Measurements from ENCODE around the gene DNAJB14. TPM values are rescaled to one million over a fixed set of nuclear protein-coding genes. Genes with fewer than 3 reads are reported as not detected.

DNAJB14 gene
- total RNA-seq, 1 experiment from 2014 or later: 36.9 TPM

DNA sequence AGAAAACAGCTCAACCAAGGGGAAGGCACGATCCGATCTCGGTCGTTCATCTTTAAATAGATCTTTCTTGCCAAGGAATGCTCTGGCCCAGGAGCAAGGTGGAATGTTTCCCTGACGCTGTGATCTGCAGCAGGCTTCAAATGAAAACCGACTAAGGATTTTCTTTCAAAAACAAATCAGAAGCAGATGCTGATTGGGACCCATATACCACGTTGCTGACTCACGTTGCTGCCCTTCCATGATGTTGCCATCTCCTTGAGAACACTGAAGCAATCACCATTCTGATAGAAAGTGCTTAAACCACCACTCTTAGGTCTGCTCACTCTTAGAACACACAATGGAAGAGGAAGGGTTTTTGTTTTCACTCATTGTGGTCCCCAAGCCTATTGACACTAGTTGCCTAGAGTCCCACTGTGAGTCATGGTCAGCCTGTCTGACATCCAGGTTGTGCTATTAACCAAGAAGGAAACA, 78.3 kb downstream of the DNAJB14 start:
- no peak for DNase-seq (ENCODE audit: low spot score)

DNA sequence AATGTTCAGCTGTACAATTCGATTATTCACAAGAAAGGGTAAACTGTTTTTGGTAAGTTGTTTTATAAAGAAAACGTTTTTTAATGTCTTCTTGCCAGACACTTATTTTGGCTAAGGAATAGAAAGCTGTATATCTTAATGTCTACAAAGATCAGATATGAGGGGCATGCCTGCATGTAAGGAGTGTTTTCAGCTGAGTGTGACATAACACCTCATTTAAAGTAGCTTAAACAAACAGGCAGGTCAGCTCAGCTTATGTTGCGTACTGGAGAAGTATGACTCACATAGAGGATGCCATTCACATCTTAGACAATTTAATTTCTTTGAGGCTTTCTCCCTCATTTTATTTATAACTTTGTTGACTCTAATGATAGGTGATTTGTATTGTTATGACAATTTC, 82.6 kb downstream of the DNAJB14 start:
- peak; percentile 23 for DNase-seq (ENCODE audit: low spot score)

DNA sequence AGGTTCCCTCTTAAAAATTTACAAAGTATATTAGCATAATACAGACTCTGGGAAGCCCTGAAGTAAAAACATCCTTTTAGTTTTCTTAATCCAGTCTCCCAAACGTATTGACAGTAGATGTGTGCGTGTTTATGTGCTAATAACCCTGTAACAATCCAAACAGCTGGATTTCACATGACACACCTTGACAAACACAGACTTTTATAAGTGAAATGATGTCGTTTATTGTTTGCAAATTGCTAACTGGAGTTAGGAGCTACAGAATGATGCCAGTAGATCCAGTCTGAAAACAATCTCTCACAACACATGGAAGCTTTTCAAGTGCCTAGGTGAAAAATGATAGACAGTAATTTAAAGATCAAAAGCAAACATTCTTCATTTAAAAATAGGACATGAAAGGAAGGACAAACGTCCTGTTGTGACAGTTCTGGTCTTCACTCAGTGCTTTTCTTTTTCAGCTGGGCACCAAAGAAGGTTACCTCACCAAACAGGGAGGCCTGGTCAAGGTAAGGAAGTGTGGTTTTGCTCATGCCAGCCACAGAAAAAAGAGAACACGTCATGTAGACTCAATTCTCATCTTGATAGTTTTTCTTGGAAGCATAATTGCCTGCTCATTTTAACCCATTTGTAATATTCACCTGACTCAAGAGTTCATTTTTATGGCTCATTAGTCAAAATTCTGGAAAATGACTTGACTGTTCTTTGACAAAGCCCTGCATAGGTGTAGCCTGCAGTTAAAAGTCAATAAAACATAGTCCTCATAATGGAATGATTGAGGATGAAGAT, 85.1 kb downstream of the DNAJB14 start:
- no peak for DNase-seq (ENCODE audit: low spot score)

- DNase-seq (ENCODE audit: low spot score): no peak
These were observed 85.9 kb downstream of the DNAJB14 start for GRCh38 chr4:99860521-99860920.

- DNase-seq (ENCODE audit: low spot score): no peak
These were observed 86.8 kb downstream of the DNAJB14 start for GRCh38 chr4:99859618-99860017.

- no peak for DNase-seq (ENCODE audit: low spot score)
These were observed 89.1 kb downstream of the DNAJB14 start for GRCh38 chr4:99857307-99857706.

- DNase-seq (ENCODE audit: low spot score): peak; percentile 12
These were observed 90.3 kb downstream of the DNAJB14 start for GRCh38 chr4:99856166-99856565.

- DNase-seq (ENCODE audit: low spot score): no peak
These were observed 90.7 kb downstream of the DNAJB14 start for GRCh38 chr4:99855678-99856077.

DNA sequence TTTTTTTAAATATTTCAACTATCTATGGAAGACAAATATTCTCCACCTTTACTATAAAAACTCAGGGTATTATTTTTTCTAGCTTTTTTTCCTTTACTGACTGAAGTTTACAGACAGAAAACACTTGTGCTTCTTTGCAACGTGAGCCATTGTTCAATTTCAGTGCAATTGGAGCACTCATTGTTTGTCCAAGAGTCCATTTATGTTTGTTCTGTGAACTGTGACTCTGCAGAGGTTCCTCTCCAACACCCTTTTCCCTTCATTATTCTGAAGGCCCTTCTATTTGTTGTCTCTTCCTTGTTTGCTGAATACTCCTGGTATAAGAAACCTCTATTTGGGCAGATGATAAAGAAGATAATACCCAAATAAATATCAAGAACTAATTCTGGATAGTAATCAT, 92.4 kb downstream of the DNAJB14 start:
- no peak for DNase-seq (ENCODE audit: low spot score)

DNA sequence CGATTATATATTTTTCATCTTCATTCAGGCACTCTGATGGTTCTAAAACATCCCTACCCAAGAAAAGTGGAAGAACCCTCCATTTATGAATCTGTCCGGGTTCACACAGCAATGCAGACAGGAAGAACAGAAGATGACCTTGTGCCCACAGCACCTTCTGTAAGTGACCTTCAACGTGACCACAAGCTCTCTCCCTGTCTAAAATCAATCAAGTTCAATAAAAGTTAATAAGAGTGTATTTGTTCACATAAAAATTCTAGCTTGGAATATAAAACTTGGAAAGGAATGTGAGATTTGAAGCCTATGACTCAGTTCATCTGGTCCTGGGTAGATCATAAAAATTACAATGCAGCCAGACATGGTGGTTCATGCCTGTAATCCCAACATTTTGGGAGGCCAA, 93.2 kb downstream of the DNAJB14 start:
- DNase-seq (ENCODE audit: low spot score): no peak

DNA sequence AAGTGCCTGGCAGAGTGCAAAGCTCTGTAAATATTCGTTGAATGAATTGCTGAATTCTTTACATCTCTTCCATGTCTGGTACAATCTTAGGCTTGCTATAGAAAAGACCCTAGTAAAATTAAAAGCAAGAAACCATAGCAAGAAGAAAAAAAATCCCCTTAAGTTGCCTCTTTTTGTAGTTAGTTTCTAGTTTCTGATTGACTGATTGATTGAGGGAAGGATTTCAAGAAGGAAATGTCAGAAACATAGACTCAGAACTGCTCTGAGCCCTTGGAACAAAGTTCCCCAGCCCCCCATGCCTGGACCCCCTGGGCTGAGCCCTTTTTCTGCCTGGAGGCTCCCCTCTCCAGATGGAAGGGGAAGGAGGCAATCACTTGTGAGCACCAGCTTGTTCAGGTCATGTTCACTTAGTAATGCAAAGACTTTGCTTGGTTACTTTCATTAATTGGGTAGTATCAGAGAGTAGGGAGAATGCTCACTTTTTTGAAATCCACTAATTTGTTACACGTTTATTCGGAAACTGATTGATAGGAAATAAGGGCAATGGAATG, 94.1 kb downstream of the DNAJB14 start:
- no peak for DNase-seq (ENCODE audit: low spot score)

GRCh38 chr4:99848591-99849001, 97.8 kb downstream of the DNAJB14 start:
- DNase-seq (ENCODE audit: low spot score): no peak

GRCh38 chr4:99847362-99847976, 98.9 kb downstream of the DNAJB14 start:
- no peak for DNase-seq (ENCODE audit: low spot score)

DNA sequence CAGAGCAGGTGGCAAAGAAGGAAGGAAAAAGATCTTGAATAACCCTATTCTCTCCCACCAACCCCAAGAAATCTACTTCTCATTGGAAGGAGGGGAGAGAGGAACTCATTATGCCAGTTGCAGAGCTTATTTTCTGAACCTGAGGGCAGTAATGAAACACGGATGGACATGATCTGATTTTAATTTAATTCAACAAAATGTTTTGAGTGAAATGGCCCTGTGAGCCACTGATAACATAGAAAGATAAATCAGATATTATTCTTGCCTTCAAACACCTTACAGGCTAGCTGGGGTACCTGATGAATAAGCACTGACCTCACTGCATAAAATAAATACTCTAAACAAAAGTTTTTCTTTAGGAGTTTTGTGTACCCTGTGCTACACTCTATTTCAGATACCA, 99.5 kb downstream of the DNAJB14 start:
- DNase-seq (ENCODE audit: low spot score): no peak

Other genes with a start within 250 kb of the DNAJB14 start
- not detected in 2 replicates for gene DAPP1, start 129.8 kb downstream of the DNAJB14 start, total RNA-seq (2014; rRNA removed; shearing (Covaris generic))
- 59.8 and 65.9 TPM in 2 replicates for gene LAMTOR3, start 52.2 kb downstream of the DNAJB14 start, total RNA-seq (2014; rRNA removed; shearing (Covaris generic))
- 669 and 1,047 TPM in 2 replicates for gene H2AZ1, start 3.7 kb upstream of the DNAJB14 start, total RNA-seq (2014; rRNA removed; shearing (Covaris generic))
- 2.1 and 2.2 TPM in 2 replicates for gene DDIT4L, start 243.8 kb upstream of the DNAJB14 start, total RNA-seq (2014; rRNA removed; shearing (Covaris generic))

Data from A172 (cell line).